ENCODE data around the gene HDAC9. TPM values are rescaled to one million over a fixed set of nuclear protein-coding genes. Genes with fewer than 3 reads are reported as not detected.

The HDAC9 gene
- total RNA-seq, 2 experiments from 2014 or later = 0.22 to 0.33 TPM

- DNase-seq = no peak
- POLR2A ChIA-PET = no interaction called here
- peaks cover 8% of the 10 kb centered on the region for H3K9me3 Mint-ChIP-seq
- no peak overlapping the region for H3K27ac Mint-ChIP-seq
- no peak overlapping the region for H3K4me3 Mint-ChIP-seq
- H3K36me3 Mint-ChIP-seq (ENCODE audit: low read depth) = no peaks in the 10 kb centered on the region
- CTCF ChIA-PET = no interaction called here
- H3K4me1 Mint-ChIP-seq = no peaks in the 10 kb centered on the region
- no peaks in the 10 kb centered on the region for H3K27me3 Mint-ChIP-seq
These were observed 407.3 kb downstream of the HDAC9 start for GRCh38 chr7:18902892-18903291.

GRCh38 chr7:18903695-18904094 is 408.1 kb downstream of the HDAC9 start:
- CTCF ChIA-PET = no interaction called here
- POLR2A ChIA-PET = no interaction called here
- no peak overlapping the region for H3K4me3 Mint-ChIP-seq

GRCh38 chr7:18905316-18905943 is 409.9 kb downstream of the HDAC9 start:
- Mint-ChIP-seq H3K27ac (no peak overlapping the region), H3K4me3 (no peak overlapping the region), H3K4me1 (no peaks in the 10 kb centered on the region), H3K36me3 (ENCODE audit: low read depth) (no peaks in the 10 kb centered on the region), H3K27me3 (no peaks in the 10 kb centered on the region), H3K9me3 (peaks cover 12% of the 10 kb centered on the region)
- POLR2A ChIA-PET = no interaction called here
- CTCF ChIA-PET = no interaction called here
- DNase-seq = no peak

More at GRCh38 chr7:18903695-18904094, 408.1 kb downstream of the HDAC9 start:
- H3K27ac Mint-ChIP-seq = no peak overlapping the region
- no peaks in the 10 kb centered on the region for H3K4me1 Mint-ChIP-seq
- no peaks in the 10 kb centered on the region for H3K27me3 Mint-ChIP-seq
- H3K9me3 Mint-ChIP-seq = peaks cover 8% of the 10 kb centered on the region
- H3K36me3 Mint-ChIP-seq (ENCODE audit: low read depth) = no peaks in the 10 kb centered on the region
- no peak for DNase-seq

DNA sequence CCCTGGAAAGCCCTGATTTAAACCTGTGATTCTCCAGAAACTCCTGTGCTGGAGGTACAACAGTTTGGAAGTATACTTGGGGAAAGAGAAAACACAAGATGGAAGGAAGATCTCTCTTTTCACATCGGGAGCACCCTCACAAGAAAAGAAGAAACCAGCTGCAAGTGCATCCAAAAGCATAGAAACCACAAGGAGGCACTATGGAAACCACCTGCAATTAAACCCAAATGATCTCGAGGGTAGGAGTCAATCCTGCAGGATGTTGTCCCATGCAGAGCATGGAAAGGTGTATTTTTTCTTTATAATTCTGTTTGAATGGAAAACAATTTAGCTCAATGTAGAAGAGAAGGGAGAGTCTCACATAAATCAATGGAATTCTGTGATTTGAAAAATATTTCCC is 411.4 kb downstream of the HDAC9 start:
- CTCF ChIA-PET = no interaction called here
- H3K36me3 Mint-ChIP-seq (ENCODE audit: low read depth) = no peaks in the 10 kb centered on the region
- H3K4me1 Mint-ChIP-seq = no peaks in the 10 kb centered on the region
- no peak for DNase-seq
- no peak overlapping the region for H3K27ac Mint-ChIP-seq
- POLR2A ChIA-PET = no interaction called here
- no peak overlapping the region for H3K4me3 Mint-ChIP-seq
- H3K9me3 Mint-ChIP-seq = peaks cover 12% of the 10 kb centered on the region
- no peaks in the 10 kb centered on the region for H3K27me3 Mint-ChIP-seq

GRCh38 chr7:18913106-18913505 is 417.6 kb downstream of the HDAC9 start:
- Mint-ChIP-seq H3K36me3 (ENCODE audit: low read depth) (no peaks in the 10 kb centered on the region), H3K9me3 (peaks cover 7% of the 10 kb centered on the region), H3K4me1 (no peaks in the 10 kb centered on the region), H3K4me3 (no peak overlapping the region), H3K27ac (no peak overlapping the region), H3K27me3 (no peaks in the 10 kb centered on the region)
- DNase-seq = no peak
- ChIA-PET CTCF (no interaction called here), POLR2A (no interaction called here)

DNA sequence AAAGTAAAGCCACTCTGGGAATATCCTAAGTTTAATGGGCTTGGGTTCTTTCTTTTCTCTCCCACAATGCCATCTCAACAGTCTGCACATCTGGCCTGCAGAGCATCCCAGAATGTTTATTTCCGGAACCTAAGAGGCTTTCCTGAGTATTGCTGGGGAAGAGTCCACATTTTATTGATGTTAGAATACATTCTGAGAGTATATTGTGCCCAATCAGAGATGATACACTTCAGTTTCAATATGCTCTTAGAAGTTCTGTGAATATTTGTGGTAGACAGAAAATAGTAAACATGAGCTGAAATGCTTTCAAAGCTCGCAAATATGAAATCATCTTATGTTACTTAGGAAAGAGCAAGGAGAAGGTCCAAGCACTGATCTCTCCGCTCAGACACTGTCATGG is 421.3 kb downstream of the HDAC9 start:
- Mint-ChIP-seq H3K36me3 (ENCODE audit: low read depth) (no peaks in the 10 kb centered on the region), H3K4me3 (no peak overlapping the region), H3K9me3 (peaks cover 4% of the 10 kb centered on the region), H3K27me3 (no peaks in the 10 kb centered on the region), H3K4me1 (no peaks in the 10 kb centered on the region), H3K27ac (no peak overlapping the region)
- POLR2A ChIA-PET = no interaction called here
- CTCF ChIA-PET = no interaction called here
- no peak for DNase-seq

- Mint-ChIP-seq H3K36me3 (ENCODE audit: low read depth) (no peaks in the 10 kb centered on the region), H3K27me3 (no peaks in the 10 kb centered on the region)
- CTCF ChIA-PET = no interaction called here
These were observed 431.6 kb downstream of the HDAC9 start for GRCh38 chr7:18927134-18927533.

GRCh38 chr7:18936265-18936664 is 440.7 kb downstream of the HDAC9 start:
- Mint-ChIP-seq H3K36me3 (ENCODE audit: low read depth) (no peaks in the 10 kb centered on the region), H3K27me3 (no peaks in the 10 kb centered on the region), H3K9me3 (peaks cover 8% of the 10 kb centered on the region), H3K27ac (no peak overlapping the region), H3K4me1 (no peaks in the 10 kb centered on the region), H3K4me3 (no peak overlapping the region)
- DNase-seq = no peak
- POLR2A ChIA-PET = no interaction called here
- CTCF ChIA-PET = no interaction called here

More at GRCh38 chr7:18927134-18927533, 431.6 kb downstream of the HDAC9 start:
- no peak overlapping the region for H3K27ac Mint-ChIP-seq
- H3K4me1 Mint-ChIP-seq = no peaks in the 10 kb centered on the region
- H3K4me3 Mint-ChIP-seq = no peak overlapping the region
- peaks cover 4% of the 10 kb centered on the region for H3K9me3 Mint-ChIP-seq
- POLR2A ChIA-PET = no interaction called here
- DNase-seq = no peak

GRCh38 chr7:18939771-18940592 is 444.4 kb downstream of the HDAC9 start:
- ChIA-PET POLR2A (no interaction called here), CTCF (no interaction called here)
- no peak for DNase-seq
- Mint-ChIP-seq H3K27me3 (no peaks in the 10 kb centered on the region), H3K36me3 (ENCODE audit: low read depth) (no peaks in the 10 kb centered on the region), H3K4me3 (no peak overlapping the region), H3K27ac (no peak overlapping the region), H3K4me1 (no peaks in the 10 kb centered on the region), H3K9me3 (peaks cover 3% of the 10 kb centered on the region)

DNA sequence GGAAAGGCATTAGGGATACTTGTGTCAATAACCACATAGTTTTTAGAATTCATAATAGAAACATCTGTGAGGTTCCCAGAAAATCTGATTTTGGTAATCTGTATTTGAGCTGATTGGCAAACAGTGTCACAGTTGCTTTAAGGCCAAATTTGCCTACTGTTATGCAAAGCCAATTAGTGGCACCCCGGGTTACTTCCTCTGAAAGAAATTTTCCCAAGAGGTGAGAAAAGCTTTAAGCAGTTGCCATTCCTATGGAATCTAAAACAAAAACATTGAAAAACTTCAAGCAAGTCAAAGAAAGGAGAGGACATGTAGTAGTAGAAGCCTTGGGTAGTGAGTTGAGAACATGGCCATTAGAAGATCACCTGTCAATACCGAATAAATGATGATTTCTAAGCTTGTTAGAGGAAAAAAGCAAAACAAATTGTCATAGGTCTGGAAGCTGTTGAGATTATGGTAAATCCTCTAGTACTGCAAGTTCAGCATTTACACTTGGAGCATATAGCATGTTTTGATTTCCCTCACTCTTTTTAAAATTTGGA is 445.1 kb downstream of the HDAC9 start:
- peaks cover 3% of the 10 kb centered on the region for H3K9me3 Mint-ChIP-seq
- H3K4me3 Mint-ChIP-seq = no peak overlapping the region
- no peak for DNase-seq
- ChIA-PET POLR2A (no interaction called here), CTCF (no interaction called here)
- H3K4me1 Mint-ChIP-seq = no peaks in the 10 kb centered on the region
- H3K27me3 Mint-ChIP-seq = no peaks in the 10 kb centered on the region
- H3K27ac Mint-ChIP-seq = no peak overlapping the region
- no peaks in the 10 kb centered on the region for H3K36me3 Mint-ChIP-seq (ENCODE audit: low read depth)

GRCh38 chr7:18941207-18941606 is 445.7 kb downstream of the HDAC9 start:
- no peaks in the 10 kb centered on the region for H3K27me3 Mint-ChIP-seq
- ChIA-PET POLR2A (no interaction called here), CTCF (no interaction called here)
- no peaks in the 10 kb centered on the region for H3K36me3 Mint-ChIP-seq (ENCODE audit: low read depth)
- H3K4me1 Mint-ChIP-seq = no peaks in the 10 kb centered on the region
- H3K27ac Mint-ChIP-seq = no peak overlapping the region
- no peak for DNase-seq
- peaks cover 3% of the 10 kb centered on the region for H3K9me3 Mint-ChIP-seq
- no peak overlapping the region for H3K4me3 Mint-ChIP-seq

GRCh38 chr7:18948521-18948920 is 453.0 kb downstream of the HDAC9 start:
- H3K27me3 Mint-ChIP-seq = no peaks in the 10 kb centered on the region
- H3K36me3 Mint-ChIP-seq (ENCODE audit: low read depth) = no peaks in the 10 kb centered on the region
- H3K9me3 Mint-ChIP-seq = no peaks in the 10 kb centered on the region
- H3K27ac Mint-ChIP-seq = no peak overlapping the region
- ChIA-PET CTCF (no interaction called here), POLR2A (no interaction called here)
- no peak for DNase-seq
- H3K4me3 Mint-ChIP-seq = no peak overlapping the region
- no peaks in the 10 kb centered on the region for H3K4me1 Mint-ChIP-seq

GRCh38 chr7:18952846-18953245 is 457.3 kb downstream of the HDAC9 start:
- POLR2A ChIA-PET = no interaction called here
- Mint-ChIP-seq H3K27me3 (no peaks in the 10 kb centered on the region), H3K4me1 (no peaks in the 10 kb centered on the region), H3K36me3 (ENCODE audit: low read depth) (no peaks in the 10 kb centered on the region), H3K27ac (no peak overlapping the region), H3K9me3 (no peaks in the 10 kb centered on the region), H3K4me3 (no peak overlapping the region)
- no peak for DNase-seq
- CTCF ChIA-PET = no interaction called here

- H3K36me3 Mint-ChIP-seq (ENCODE audit: low read depth) = no peaks in the 10 kb centered on the region
- H3K9me3 Mint-ChIP-seq = no peaks in the 10 kb centered on the region
- ChIA-PET CTCF (no interaction called here), POLR2A (no interaction called here)
- H3K27ac Mint-ChIP-seq = no peak overlapping the region
- H3K4me1 Mint-ChIP-seq = no peaks in the 10 kb centered on the region
- DNase-seq = no peak
- H3K27me3 Mint-ChIP-seq = no peaks in the 10 kb centered on the region
- H3K4me3 Mint-ChIP-seq = no peak overlapping the region
These were observed 463.1 kb downstream of the HDAC9 start for GRCh38 chr7:18958627-18959026.
